ENCODE measurements around the gene MISP. TPM values are rescaled to one million over a fixed set of nuclear protein-coding genes. Genes with fewer than 3 reads are reported as not detected.

MISP gene
- total RNA-seq, 2 donors from 2014 or later, result 7.3 to 9.3 TPM

- DNase-seq (ENCODE audit: low spot score), result no peak
- no peaks in the 10 kb centered on the region for H3K9me3 ChIP-seq
- H3K4me1 ChIP-seq (replicated peaks), result peaks cover 23% of the 10 kb centered on the region
- intact Hi-C loops (cut with DNase I), result no loop called here
- no peak overlapping the region for H3K4me3 ChIP-seq
- WGBS, result 93% methylated on average over 87 of the region's 93 CpGs
- H3K27me3 ChIP-seq (replicated peaks; ENCODE audit: insufficient read depth), result no peaks in the 10 kb centered on the region
- H3K36me3 ChIP-seq, result peaks cover 47 to 61% of the 10 kb centered on the region in 2 donors
- TF ChIP-seq CTCF (IDR thresholded peaks at IDR 0.05), result no peak
- TF ChIP-seq POLR2AphosphoS5 (IDR thresholded peaks at IDR 0.05), result no peak
- TF ChIP-seq POLR2A (IDR thresholded peaks at IDR 0.05), result no peak
- H3K27ac ChIP-seq, result no peak overlapping the region
Measured at GRCh38 chr19:805600-806550, 55.0 kb downstream of the MISP start.

GRCh38 chr19:806815-807421, 56.0 kb downstream of the MISP start:
- Histone ChIP-seq H3K4me1 (replicated peaks) (peaks cover 13% of the 10 kb centered on the region), H3K36me3 (peaks cover 49 to 68% of the 10 kb centered on the region in 2 donors), H3K27ac (no peak overlapping the region), H3K4me3 (no peak overlapping the region), H3K9me3 (no peaks in the 10 kb centered on the region), H3K27me3 (replicated peaks; ENCODE audit: insufficient read depth) (no peaks in the 10 kb centered on the region)
- intact Hi-C loops (cut with DNase I), result no loop called here
- 79% methylated on average over 27 of the region's 34 CpGs for WGBS
- TF ChIP-seq POLR2A (IDR thresholded peaks at IDR 0.05) (no peak), POLR2AphosphoS5 (IDR thresholded peaks at IDR 0.05) (no peak), CTCF (IDR thresholded peaks at IDR 0.05) (no peak)
- no peak for DNase-seq (ENCODE audit: low spot score)

GRCh38 chr19:807627-808422, 56.9 kb downstream of the MISP start:
- intact Hi-C loops (cut with DNase I), result no loop called here
- H3K27me3 ChIP-seq (replicated peaks; ENCODE audit: insufficient read depth), result no peaks in the 10 kb centered on the region

GRCh38 chr19:808423-808775, 57.5 kb downstream of the MISP start:
- H3K36me3 ChIP-seq, result peaks cover 49 to 68% of the 10 kb centered on the region in 2 donors
- no peak overlapping the region for H3K27ac ChIP-seq
- no peak for TF ChIP-seq POLR2AphosphoS5 (IDR thresholded peaks at IDR 0.05)
- TF ChIP-seq POLR2A (IDR thresholded peaks at IDR 0.05), result no peak
- no peak for TF ChIP-seq CTCF (IDR thresholded peaks at IDR 0.05)
- no peak overlapping the region for H3K4me3 ChIP-seq
- WGBS, result 91% methylated on average over 26 of the region's 26 CpGs
- H3K9me3 ChIP-seq, result no peaks in the 10 kb centered on the region
- H3K27me3 ChIP-seq (replicated peaks; ENCODE audit: insufficient read depth), result no peaks in the 10 kb centered on the region
- no peak for DNase-seq (ENCODE audit: low spot score)
- H3K4me1 ChIP-seq (replicated peaks), result peaks cover under 1% of the 10 kb centered on the region
- intact Hi-C loops (cut with DNase I), result no loop called here

More at GRCh38 chr19:807627-808422, 56.9 kb downstream of the MISP start:
- H3K4me1 ChIP-seq (replicated peaks), result peaks cover 6% of the 10 kb centered on the region
- no peak overlapping the region for H3K27ac ChIP-seq
- 87% methylated on average over 41 of the region's 44 CpGs for WGBS
- H3K36me3 ChIP-seq, result peaks cover 49 to 68% of the 10 kb centered on the region in 2 donors
- DNase-seq (ENCODE audit: low spot score), result no peak
- no peaks in the 10 kb centered on the region for H3K9me3 ChIP-seq
- TF ChIP-seq POLR2A (IDR thresholded peaks at IDR 0.05) (no peak), POLR2AphosphoS5 (IDR thresholded peaks at IDR 0.05) (no peak), CTCF (IDR thresholded peaks at IDR 0.05) (no peak)
- no peak overlapping the region for H3K4me3 ChIP-seq
